CD4-positive, alpha-beta T cell (primary cell): ENCODE data around the gene GSAP. TPM values are rescaled to one million over a fixed set of nuclear protein-coding genes. Genes with fewer than 3 reads are reported as not detected.
A peak's percentile ranks its signal among the peaks of the same experiment; 100 is the strongest.

Experiments used
- ATAC-seq: fragments of 200-7000 bp; cut with Tn5 transposase; one replicate; pipeline ENCODE4 v1.10.0; 2022; ENCODE audit warnings: mild to moderate bottlenecking; ENCODE audit not compliant: poor library complexity
- CTCF ChIA-PET: fragments of 350-600 bp; sonication (Branson Sonifier 250); formaldehyde crosslinking; loops from one replicate; lab custom pipeline; 2021; ENCODE audit warnings: antibody characterized with exemption, inconsistent platforms; lab: Charles Lee
- POLR2A ChIA-PET: fragments of 350-600 bp; sonication (Branson Sonifier 250); formaldehyde crosslinking; loops from one replicate; lab custom pipeline; 2021; ENCODE audit warnings: antibody characterized with exemption, inconsistent platforms; lab: Charles Lee
- DNase-seq, 14 experiments: peaks; one replicate each; pipeline ENCODE4 v3.0.0-alpha.2; 2013 to 2020; ENCODE audit warnings: mixed read lengths in 2 of 14
- H3K27ac ChIP-seq, 2 donors: one replicate each; pipeline versions ENCODE4 v1.5.1 to v1.7.0; 2013; ENCODE audit warnings: low read length in 2 of 2, low read depth in 1 of 2, mild to moderate bottlenecking in 1 of 2
- H3K27me3 ChIP-seq, 2 experiments: 1 replicate in 1 of 2; 2 replicates in 1 of 2; pipeline versions ENCODE4 v1.6.1 to v1.7.0; 2013; ENCODE audit warnings: low read length in 2 of 2, control low read depth in 1 of 2, mild to moderate bottlenecking in 1 of 2, moderate library complexity in 1 of 2; ENCODE audit not compliant: insufficient read depth in 2 of 2, control insufficient read depth in 1 of 2
- H3K36me3 ChIP-seq: one replicate; pipeline ENCODE4 v1.6.1; 2013; ENCODE audit warnings: low read length, control low read depth; ENCODE audit not compliant: insufficient read depth
- H3K4me1 ChIP-seq: one replicate; pipeline ENCODE4 v1.6.1; 2013; ENCODE audit warnings: low read length, control low read depth; ENCODE audit not compliant: insufficient read depth
- H3K4me3 ChIP-seq: one replicate; pipeline ENCODE4 v1.5.1; 2013; ENCODE audit warnings: mild to moderate bottlenecking, low read length, moderate library complexity
- H3K9me3 ChIP-seq, 2 experiments: 1 replicate in 1 of 2; 2 replicates in 1 of 2; pipeline versions ENCODE4 v1.6.1 to v1.7.0; 2013; ENCODE audit warnings: low read length in 2 of 2, mild to moderate bottlenecking in 2 of 2, control low read depth in 1 of 2, moderate library complexity in 1 of 2; ENCODE audit not compliant: control insufficient read depth in 1 of 2, insufficient read depth in 1 of 2
- H3K27ac Mint-ChIP-seq: one replicate; pipeline ENCODE4 v1.8.0; 2020; ENCODE audit warnings: mixed read lengths
- H3K27me3 Mint-ChIP-seq: one replicate; pipeline ENCODE4 v1.8.0; 2021; ENCODE audit warnings: mixed read lengths
- H3K36me3 Mint-ChIP-seq: one replicate; pipeline ENCODE4 v1.8.0; 2021; ENCODE audit warnings: low read depth, mixed read lengths
- H3K4me1 Mint-ChIP-seq: one replicate; pipeline ENCODE4 v1.8.0; 2021; ENCODE audit warnings: low read depth, mixed read lengths
- H3K4me3 Mint-ChIP-seq: one replicate; pipeline ENCODE4 v1.8.0; 2020; ENCODE audit warnings: mild to moderate bottlenecking, mixed read lengths
- H3K9me3 Mint-ChIP-seq: one replicate; pipeline ENCODE4 v1.8.0; 2020; ENCODE audit warnings: mixed read lengths
- CTCF ChIP-seq: fragments of 200-600 bp; IDR thresholded peaks from one replicate; pipeline ENCODE4 v1.8.0; 2022; ENCODE audit warnings: antibody characterized with exemption, mild to moderate bottlenecking
- intact Hi-C, 2 experiments: fragments of 100-400 bp; cut with DNase I in 1 of 2; cut with micrococcal nuclease in 1 of 2; formaldehyde crosslinking; loops; one replicate each; pipeline versions ENCODE4 v1.15.1 to v1.9.0; 2023 to 2025; cut with DNase I, micrococcal nuclease
- total RNA-seq, 174 experiments: library from RNA in 2 of 174; stranded (reverse) in 2 of 174; gene quantifications; one replicate each; pipeline ENCODE4 v1.2.3 and lab custom pipeline; 2021 to 2026

GSAP gene
- total RNA-seq, 2 experiments from 2014 or later: 19.1 to 19.5 TPM

GRCh38 chr7:77265666-77266065 is 150.5 kb downstream of the GSAP start:
- H3K27me3 Mint-ChIP-seq: no peaks in the 10 kb centered on the region
- no peaks in the 10 kb centered on the region for H3K36me3 ChIP-seq
- H3K4me3 Mint-ChIP-seq: no peak overlapping the region
- intact Hi-C loops: no loop called here
- H3K4me1 Mint-ChIP-seq: no peaks in the 10 kb centered on the region
- no peak for TF ChIP-seq CTCF
- no peaks in the 10 kb centered on the region for H3K36me3 Mint-ChIP-seq
- no peak overlapping the region for H3K4me3 ChIP-seq
- no peaks in the 10 kb centered on the region for H3K9me3 ChIP-seq
- ATAC-seq (no peak), DNase-seq (no peak)
- POLR2A ChIA-PET: no interaction called here
- H3K4me1 ChIP-seq: no peaks in the 10 kb centered on the region
- no peak overlapping the region for H3K27ac Mint-ChIP-seq
- H3K27me3 ChIP-seq: no peaks in the 10 kb centered on the region
- H3K9me3 Mint-ChIP-seq: no peaks in the 10 kb centered on the region
- CTCF ChIA-PET: no interaction called here
- no peak overlapping the region for H3K27ac ChIP-seq

- Mint-ChIP-seq H3K36me3 (no peaks in the 10 kb centered on the region), H3K27ac (no peak overlapping the region), H3K4me3 (no peak overlapping the region), H3K9me3 (no peaks in the 10 kb centered on the region), H3K4me1 (no peaks in the 10 kb centered on the region), H3K27me3 (no peaks in the 10 kb centered on the region)
- Histone ChIP-seq H3K4me3 (no peak overlapping the region), H3K9me3 (no peaks in the 10 kb centered on the region), H3K27ac (no peak overlapping the region), H3K4me1 (no peaks in the 10 kb centered on the region), H3K36me3 (no peaks in the 10 kb centered on the region), H3K27me3 (no peaks in the 10 kb centered on the region)
- ChIA-PET POLR2A (interaction anchor here (0.9 kb wide), 1 partner anchor 10 kb away, joined by 3 read pairs; no protein-coding TSS in a partner anchor), CTCF (no interaction called here)
- DNase-seq (peak in 1 of 14 experiments; percentile 20), ATAC-seq (no peak)
- intact Hi-C loops: no loop called here
- TF ChIP-seq CTCF: no peak
These were observed 153.8 kb downstream of the GSAP start for GRCh38 chr7:77262316-77262715.

Other genes with a start within 250 kb of the GSAP start
- gene FGL2, start 216.5 kb downstream of the GSAP start, total RNA-seq: 1 to 10 TPM; 1.5 to 1.6 TPM
- 10 to 100 TPM; 11.7 to 14.8 TPM for gene PTPN12, start 120.9 kb upstream of the GSAP start, total RNA-seq